H1 (cell line): ENCODE data around the gene HIVEP2. TPM values are rescaled to one million over a fixed set of nuclear protein-coding genes. Genes with fewer than 3 reads are reported as not detected.

Experiments used
- CTCF ChIA-PET: fragments of 300-600 bp; sonication (Branson Sonifier 250); formaldehyde crosslinking; loops from one replicate; lab custom pipeline; 2021; ENCODE audit not compliant: partially characterized antibody; lab: Charles Lee
- POLR2A ChIA-PET: fragments of 300-600 bp; sonication (Branson Sonifier 250); formaldehyde crosslinking; loops from one replicate; lab custom pipeline; 2021; ENCODE audit warnings: inconsistent platforms; ENCODE audit not compliant: partially characterized antibody; lab: Charles Lee
- DNase-seq, 2 experiments: peaks; one replicate each; pipeline versions ENCODE4 v3.0.0 to v3.0.0-alpha.2; 2010 to 2022; ENCODE audit warnings: low spot score in 2 of 2, low read depth in 1 of 2, mixed read lengths in 1 of 2
- FAIRE-seq: peaks from 2 replicates; lab custom pipeline; 2011; peaks lifted over from hg19 to GRCh38; lab: Jason Lieb, UNC
- H2AFZ ChIP-seq: 2 replicates; pipeline ENCODE4 v1.8.1; 2012; ENCODE audit warnings: low read length, inconsistent platforms
- H2AK5ac ChIP-seq: 2 replicates; pipeline ENCODE4 v1.6.1; 2013; ENCODE audit warnings: low read depth, low read length
- H2BK120ac ChIP-seq: replicated peaks from 2 replicates; pipeline ENCODE3; 2013; ENCODE audit warnings: low read depth, low read length, inconsistent platforms
- H2BK12ac ChIP-seq: 2 replicates; pipeline ENCODE4 v1.6.1; 2013; ENCODE audit warnings: low read depth, low read length
- H2BK15ac ChIP-seq: 2 replicates; pipeline ENCODE4 v1.6.1; 2013; ENCODE audit warnings: low read length
- H2BK20ac ChIP-seq: 2 replicates; pipeline ENCODE4 v1.6.1; 2013; ENCODE audit warnings: low read length
- H2BK5ac ChIP-seq: 2 replicates; pipeline ENCODE4 v1.6.1; 2013; ENCODE audit warnings: low read depth, low read length
- H3K14ac ChIP-seq: 2 replicates; pipeline ENCODE4 v1.6.1; 2013; ENCODE audit warnings: inconsistent platforms; ENCODE audit not compliant: insufficient read length
- H3K18ac ChIP-seq: 2 replicates; pipeline ENCODE4 v1.6.1; 2013; ENCODE audit warnings: low read length; ENCODE audit errors: extremely low read depth
- H3K23ac ChIP-seq: 2 replicates; pipeline ENCODE4 v1.6.1; 2013; ENCODE audit warnings: inconsistent platforms; ENCODE audit not compliant: insufficient read length
- H3K23me2 ChIP-seq: 2 replicates; pipeline ENCODE4 v1.6.1; 2013; ENCODE audit warnings: low read depth, low read length
- H3K27ac ChIP-seq: 2 replicates; pipeline ENCODE4 v1.6.1; 2011; ENCODE audit warnings: low read depth, low read length, inconsistent platforms
- H3K27me3 ChIP-seq, 4 experiments: replicated peaks in 1 of 4; 1 replicate in 1 of 4; 2 replicates in 3 of 4; pipeline versions ENCODE4 v1.6.1 to v1.8.1; 2011 to 2013; ENCODE audit warnings: low read length in 3 of 4, mild to moderate bottlenecking in 3 of 4, inconsistent platforms in 2 of 4, mixed read lengths in 2 of 4, moderate library complexity in 1 of 4; ENCODE audit not compliant: control insufficient read depth in 3 of 4, insufficient read depth in 3 of 4; ENCODE audit errors: extremely low read depth in 1 of 4
- H3K36me3 ChIP-seq, 4 experiments: 2 replicates each; pipeline versions ENCODE4 v1.6.1 to v1.8.1; 2011 to 2013; ENCODE audit warnings: mild to moderate bottlenecking in 4 of 4, low read length in 3 of 4, moderate library complexity in 2 of 4, control low read depth in 1 of 4, inconsistent platforms in 1 of 4; ENCODE audit not compliant: insufficient read depth in 4 of 4, control insufficient read depth in 2 of 4
- H3K4ac ChIP-seq: replicated peaks from 2 replicates; pipeline ENCODE3; 2013; ENCODE audit warnings: low read length, low read depth, mixed read lengths, inconsistent platforms; ENCODE audit not compliant: insufficient read length
- H3K4me1 ChIP-seq, 4 experiments: replicated peaks in 1 of 4; 1 replicate in 1 of 4; 2 replicates in 3 of 4; pipeline versions ENCODE4 v1.6.1 to v1.8.1; 2011 to 2013; ENCODE audit warnings: low read length in 3 of 4, inconsistent platforms in 2 of 4, mixed read lengths in 1 of 4; ENCODE audit not compliant: insufficient read depth in 4 of 4, control insufficient read depth in 3 of 4
- H3K4me2 ChIP-seq, 2 experiments: 2 replicates each; pipeline versions ENCODE4 v1.6.1 to v1.8.1; 2011 to 2013; ENCODE audit warnings: low read depth in 2 of 2, low read length in 2 of 2, control low read depth in 1 of 2, inconsistent platforms in 1 of 2, mild to moderate bottlenecking in 1 of 2; ENCODE audit not compliant: insufficient read depth in 1 of 2
- H3K4me3 ChIP-seq, 4 experiments: fragments of 200-600, 300-600 bp in 1 of 4; sonication (generic), shearing (Covaris generic), sonication (Bioruptor Twin) in 1 of 4; 2 replicates each; pipeline versions ENCODE4 v1.5.1 to v1.8.1; 2011 to 2016; ENCODE audit warnings: low read length in 4 of 4, low read depth in 3 of 4, control low read depth in 2 of 4, inconsistent platforms in 2 of 4, mild to moderate bottlenecking in 2 of 4, mixed read lengths in 1 of 4, moderate library complexity in 1 of 4; ENCODE audit not compliant: insufficient read depth in 2 of 4; ENCODE audit errors: extremely low read depth in 1 of 4
- H3K56ac ChIP-seq: replicated peaks from 2 replicates; pipeline ENCODE3; 2013; ENCODE audit warnings: low read depth, mild to moderate bottlenecking, mixed read lengths, low read length, inconsistent platforms; ENCODE audit not compliant: insufficient read length
- H3K79me1 ChIP-seq: 2 replicates; pipeline ENCODE4 v1.6.1; 2013; ENCODE audit warnings: low read depth, low read length, control low read depth
- H3K79me2 ChIP-seq, 2 experiments: 2 replicates each; pipeline versions ENCODE4 v1.6.1 to v1.8.1; 2012 to 2013; ENCODE audit warnings: low read length in 2 of 2, mild to moderate bottlenecking in 2 of 2, inconsistent platforms in 1 of 2; ENCODE audit not compliant: insufficient read depth in 2 of 2, control insufficient read depth in 1 of 2
- H3K9ac ChIP-seq, 4 experiments: replicated peaks in 1 of 4; 1 replicate in 1 of 4; 2 replicates in 3 of 4; pipeline versions ENCODE4 v1.6.1 to v1.8.1; 2011 to 2013; ENCODE audit warnings: low read depth in 3 of 4, low read length in 3 of 4, control low read depth in 2 of 4, mild to moderate bottlenecking in 2 of 4, moderate library complexity in 2 of 4, inconsistent platforms in 1 of 4; ENCODE audit errors: extremely low read depth in 1 of 4
- H3K9me3 ChIP-seq, 2 experiments: 2 replicates each; pipeline versions ENCODE4 v1.6.1 to v1.8.1; 2012 to 2013; ENCODE audit warnings: mild to moderate bottlenecking in 2 of 2, moderate library complexity in 2 of 2, control low read depth in 1 of 2, inconsistent platforms in 1 of 2, low read depth in 1 of 2, low read length in 1 of 2, mixed read lengths in 1 of 2; ENCODE audit not compliant: insufficient read depth in 2 of 2
- H4K20me1 ChIP-seq, 2 experiments: replicated peaks in 1 of 2; 2 replicates each; pipeline versions ENCODE3 to v1.8.1; 2011 to 2013; ENCODE audit warnings: inconsistent platforms in 2 of 2, low read length in 2 of 2, mild to moderate bottlenecking in 1 of 2; ENCODE audit not compliant: insufficient read depth in 2 of 2, control insufficient read depth in 1 of 2
- H4K5ac ChIP-seq: 2 replicates; pipeline ENCODE4 v1.6.1; 2013; ENCODE audit warnings: low read length, low read depth, mixed read lengths, inconsistent platforms; ENCODE audit not compliant: insufficient read length
- H4K8ac ChIP-seq: 2 replicates; pipeline ENCODE4 v1.8.0; 2013; ENCODE audit warnings: mild to moderate bottlenecking, moderate library complexity, low read length, inconsistent platforms; ENCODE audit not compliant: insufficient read depth; ENCODE audit errors: extremely low read depth
- H4K91ac ChIP-seq: replicated peaks from 2 replicates; pipeline ENCODE3; 2013; ENCODE audit warnings: low read length, mixed read lengths, inconsistent platforms; ENCODE audit not compliant: insufficient read length
- CHD2 ChIP-seq: IDR thresholded peaks from 2 replicates; pipeline ENCODE4 v1.6.1; 2012; ENCODE audit warnings: low read length, improper control_type of control experiment
- HDAC6 ChIP-seq: IDR thresholded peaks from one replicate; pipeline ENCODE4 v1.7.1; 2012; ENCODE audit warnings: low read depth, mild to moderate bottlenecking, inconsistent platforms, low read length, moderate library complexity
- KDM4A ChIP-seq: IDR thresholded peaks from one replicate; pipeline ENCODE4 v1.7.1; 2012; ENCODE audit warnings: low read depth, mild to moderate bottlenecking, moderate library complexity, low read length, inconsistent platforms; ENCODE audit not compliant: severe bottlenecking
- MAFK ChIP-seq: IDR thresholded peaks from 2 replicates; pipeline ENCODE4 v1.6.1; 2012; ENCODE audit warnings: low read depth, mild to moderate bottlenecking, improper control_type of control experiment, low read length
- RBBP5 ChIP-seq: IDR thresholded peaks from 2 replicates; pipeline ENCODE4 v1.7.1; 2012; ENCODE audit warnings: low read depth, mild to moderate bottlenecking, inconsistent platforms, low read length, moderate library complexity, borderline replicate concordance
- TEAD4 ChIP-seq: IDR thresholded peaks from 2 replicates; pipeline ENCODE4 v1.6.1; 2012; ENCODE audit warnings: low read depth, low read length, inconsistent platforms, mixed read lengths
- USF2 ChIP-seq: IDR thresholded peaks from 2 replicates; pipeline ENCODE4 v1.6.1; 2011; ENCODE audit warnings: low read length, improper control_type of control experiment
- WGBS, 2 experiments: shearing (Covaris generic) in 1 of 2; methylation state at CpG; one replicate each; pipeline versions ENCODE4 v1.1.6 to v1.1.7; 2013 to 2015; ENCODE audit warnings: low lambda C conversion rate in 2 of 2, mixed read lengths in 2 of 2, inconsistent platforms in 1 of 2, low coverage in 1 of 2, missing lambda C conversion rate in 1 of 2; ENCODE audit not compliant: insufficient replicate concordance in 2 of 2, insufficient coverage in 1 of 2, insufficient read length in 1 of 2; ENCODE audit errors: extremely low coverage in 1 of 2, missing lambda C conversion rate in 1 of 2; 5-methylcytosine and 5-hydroxymethylcytosine counted together
- polyA plus RNA-seq, 7 experiments: library from polyadenylated mRNA; depleted of rRNA in 3 of 7; stranded (reverse) in 5 of 7; unstranded in 2 of 7; fragments of >200 nt in 5 of 7; fragments of 200-250 nt in 2 of 7; gene quantifications; 1 replicate in 5 of 7; 2 replicates in 1 of 7; 4 replicates in 1 of 7; pipeline versions ENCODE4 v1.2.1 to v1.2.3, GENCODE V29; 2011 to 2013; ENCODE audit warnings: missing spikeins in 2 of 7, mixed read lengths in 2 of 7
- total RNA-seq: library from RNA; stranded (reverse); fragmentation: NEBNext Ultra II Directional; extraction: Animal tissue kit (Norgen Biotek cat#: 25700); gene quantifications from 2 replicates; pipeline ENCODE4 v1.2.1, GENCODE V29; 2021

The HIVEP2 gene
- total and polyA plus RNA-seq, 2 of the 8 experiments (the other 6 are each of a cell fraction or from before 2014, with no cell fraction given) = 2.2 to 6.1 TPM

- H3K4me1 ChIP-seq = peaks cover 0 to 5% (median 1%) of the 10 kb centered on the region in 4 experiments; a peak in 2 of 7 replicates
- DNase-seq = no peak
- H3K14ac ChIP-seq = no peak overlapping the region
- H3K23ac ChIP-seq = no peak overlapping the region
- no peak for FAIRE-seq
- H3K4me2 ChIP-seq = no peak overlapping the region
- H3K79me1 ChIP-seq = no peaks in the 10 kb centered on the region
- H3K9me3 ChIP-seq = no peaks in the 10 kb centered on the region
- no peak overlapping the region for H2BK12ac ChIP-seq
- no peak overlapping the region for H3K56ac ChIP-seq
- H3K4ac ChIP-seq = no peak overlapping the region
- H3K79me2 ChIP-seq = no peaks in the 10 kb centered on the region; a peak in 1 of 4 replicates
- ChIA-PET POLR2A (interaction anchor here (0.8 kb wide), 1 partner anchor 49 kb away, joined by 3 read pairs; no protein-coding TSS in a partner anchor), CTCF (interaction anchor here (0.6 to 4.1 kb wide), 5 partner anchors 13 to 560 kb away, joined by 3 to 13 read pairs (median 5); no protein-coding TSS in a partner anchor)
- H2AFZ ChIP-seq = no peak overlapping the region
- no peak overlapping the region for H3K4me3 ChIP-seq
- H3K18ac ChIP-seq = no peak overlapping the region
- no peak overlapping the region for H2BK5ac ChIP-seq
- H3K23me2 ChIP-seq = no peaks in the 10 kb centered on the region
- H4K20me1 ChIP-seq = no peaks in the 10 kb centered on the region
- no peak overlapping the region for H2BK120ac ChIP-seq
- 89% methylated on average over 4 of the region's 4 CpGs; no CpG with 5 or more reads in 1 of the 2 experiments for WGBS, 2 experiments
- no peak overlapping the region for H3K9ac ChIP-seq
- no peaks in the 10 kb centered on the region for H3K36me3 ChIP-seq
- no peak overlapping the region for H4K91ac ChIP-seq
- no peak overlapping the region for H2BK20ac ChIP-seq
- H3K27me3 ChIP-seq = no peaks in the 10 kb centered on the region
- no peak overlapping the region for H4K8ac ChIP-seq
- no peak overlapping the region for H4K5ac ChIP-seq
- H3K27ac ChIP-seq = no peak overlapping the region
- no peak overlapping the region for H2BK15ac ChIP-seq
- H2AK5ac ChIP-seq = no peak overlapping the region
- TF ChIP-seq KDM4A (no peak), MAFK (no peak), HDAC6 (no peak), TEAD4 (no peak), USF2 (no peak), CHD2 (no peak), RBBP5 (no peak)
Observed at GRCh38 chr6:142821860-142822259, 123.1 kb downstream of the HIVEP2 start.
